Left ventricle myocardium inferior (tissue), 1 donor: ENCODE data around the gene TMEM209. TPM values are rescaled to one million over a fixed set of nuclear protein-coding genes. Genes with fewer than 3 reads are reported as not detected.
"Not testable (repeated sequence)": the region's sequence is repeated elsewhere in the genome, so short reads cannot be mapped to it uniquely, and the experiment has no call there.

Source experiments
- DNase-seq: peaks from one replicate; pipeline ENCODE4 v3.0.0-alpha.2; 2020
- H3K27ac ChIP-seq: fragments of 200-600 bp; replicated peaks from 2 replicates; pipeline ENCODE4 v1.8.0; 2021
- H3K27me3 ChIP-seq: fragments of 200-600 bp; 2 replicates; pipeline ENCODE4 v1.8.0; 2021; ENCODE audit warnings: low read depth
- H3K36me3 ChIP-seq: fragments of 200-600 bp; 2 replicates; pipeline ENCODE4 v1.8.0; 2021
- H3K4me1 ChIP-seq: fragments of 200-600 bp; 2 replicates; pipeline ENCODE4 v1.8.0; 2021
- H3K4me3 ChIP-seq: fragments of 200-600 bp; 2 replicates; pipeline ENCODE4 v1.8.0; 2021; ENCODE audit warnings: mild to moderate bottlenecking, moderate library complexity
- H3K9me3 ChIP-seq: fragments of 200-600 bp; replicated peaks from 2 replicates; pipeline ENCODE4 v1.8.0; 2021
- intact Hi-C: fragments of 100-400 bp; cut with micrococcal nuclease; formaldehyde crosslinking; loops from one replicate; pipeline ENCODE4 v1.11.0; 2022
- total RNA-seq: library from RNA; stranded (reverse); fragmentation: NEBNext Ultra II Directional; extraction: Animal tissue kit (Norgen Biotek cat#: 25700); gene quantifications from one replicate; pipeline ENCODE4 v1.2.1, GENCODE V29; 2021
- TF ChIP-seq, protein P1 (sequence below): fragments of 200-600 bp; IDR thresholded peaks from 2 replicates; pipeline ENCODE4 v1.8.0; 2021; ENCODE audit warnings: antibody characterized with exemption, mild to moderate bottlenecking, borderline replicate concordance
- donor health status: DM: no; HTN: yes; CAD: no; lungs with severe emphysema.

TMEM209 gene
- total RNA-seq, 1 donor from 2014 or later = 9.9 TPM

- no peaks in the 10 kb centered on the region for H3K4me1 ChIP-seq
- no peak for DNase-seq
- H3K9me3 ChIP-seq = no peaks in the 10 kb centered on the region
- no peak overlapping the region for H3K4me3 ChIP-seq
- no peaks in the 10 kb centered on the region for H3K27me3 ChIP-seq
- no peaks in the 10 kb centered on the region for H3K36me3 ChIP-seq
- H3K27ac ChIP-seq = no peak overlapping the region
- intact Hi-C loops = no loop called here
- TF ChIP-seq, protein P1, sequence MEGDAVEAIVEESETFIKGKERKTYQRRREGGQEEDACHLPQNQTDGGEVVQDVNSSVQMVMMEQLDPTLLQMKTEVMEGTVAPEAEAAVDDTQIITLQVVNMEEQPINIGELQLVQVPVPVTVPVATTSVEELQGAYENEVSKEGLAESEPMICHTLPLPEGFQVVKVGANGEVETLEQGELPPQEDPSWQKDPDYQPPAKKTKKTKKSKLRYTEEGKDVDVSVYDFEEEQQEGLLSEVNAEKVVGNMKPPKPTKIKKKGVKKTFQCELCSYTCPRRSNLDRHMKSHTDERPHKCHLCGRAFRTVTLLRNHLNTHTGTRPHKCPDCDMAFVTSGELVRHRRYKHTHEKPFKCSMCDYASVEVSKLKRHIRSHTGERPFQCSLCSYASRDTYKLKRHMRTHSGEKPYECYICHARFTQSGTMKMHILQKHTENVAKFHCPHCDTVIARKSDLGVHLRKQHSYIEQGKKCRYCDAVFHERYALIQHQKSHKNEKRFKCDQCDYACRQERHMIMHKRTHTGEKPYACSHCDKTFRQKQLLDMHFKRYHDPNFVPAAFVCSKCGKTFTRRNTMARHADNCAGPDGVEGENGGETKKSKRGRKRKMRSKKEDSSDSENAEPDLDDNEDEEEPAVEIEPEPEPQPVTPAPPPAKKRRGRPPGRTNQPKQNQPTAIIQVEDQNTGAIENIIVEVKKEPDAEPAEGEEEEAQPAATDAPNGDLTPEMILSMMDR = no peak
Observed at GRCh38 chr7:130147710-130148325, 57.4 kb downstream of the TMEM209 start.

- TF ChIP-seq, protein P1 = no peak
- Histone ChIP-seq H3K4me1 (peaks cover 3% of the 10 kb centered on the region), H3K36me3 (no peaks in the 10 kb centered on the region), H3K27me3 (no peaks in the 10 kb centered on the region), H3K4me3 (no peak overlapping the region), H3K27ac (no peak overlapping the region), H3K9me3 (no peaks in the 10 kb centered on the region)
- no peak for DNase-seq
- intact Hi-C loops = no loop called here
Observed at GRCh38 chr7:130146693-130147405, 58.4 kb downstream of the TMEM209 start.

DNA sequence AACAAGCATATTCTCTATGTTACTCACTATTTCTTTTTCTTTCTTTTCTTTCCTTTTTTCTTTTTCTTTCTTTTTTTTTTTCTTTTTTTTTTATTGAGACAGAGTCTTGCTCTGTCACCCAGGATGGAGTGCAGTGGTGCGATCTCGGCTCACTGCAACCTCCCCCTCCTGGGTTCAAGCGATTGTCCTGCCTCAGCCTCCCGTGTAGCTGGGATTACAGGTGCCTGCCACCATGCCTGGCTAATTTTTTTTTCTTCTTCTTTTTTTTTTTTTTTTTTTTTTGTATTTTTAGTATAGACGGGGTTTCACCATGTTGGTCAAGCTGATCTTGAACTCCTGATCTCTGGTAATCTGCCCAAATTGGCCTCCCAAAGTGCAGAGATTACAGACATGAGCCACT, 59.1 kb downstream of the TMEM209 start:
- H3K27ac ChIP-seq, H3K4me1 ChIP-seq, intact Hi-C loops, H3K9me3 ChIP-seq, H3K27me3 ChIP-seq, DNase-seq, H3K4me3 ChIP-seq, H3K36me3 ChIP-seq: not testable (repeated sequence)

DNA sequence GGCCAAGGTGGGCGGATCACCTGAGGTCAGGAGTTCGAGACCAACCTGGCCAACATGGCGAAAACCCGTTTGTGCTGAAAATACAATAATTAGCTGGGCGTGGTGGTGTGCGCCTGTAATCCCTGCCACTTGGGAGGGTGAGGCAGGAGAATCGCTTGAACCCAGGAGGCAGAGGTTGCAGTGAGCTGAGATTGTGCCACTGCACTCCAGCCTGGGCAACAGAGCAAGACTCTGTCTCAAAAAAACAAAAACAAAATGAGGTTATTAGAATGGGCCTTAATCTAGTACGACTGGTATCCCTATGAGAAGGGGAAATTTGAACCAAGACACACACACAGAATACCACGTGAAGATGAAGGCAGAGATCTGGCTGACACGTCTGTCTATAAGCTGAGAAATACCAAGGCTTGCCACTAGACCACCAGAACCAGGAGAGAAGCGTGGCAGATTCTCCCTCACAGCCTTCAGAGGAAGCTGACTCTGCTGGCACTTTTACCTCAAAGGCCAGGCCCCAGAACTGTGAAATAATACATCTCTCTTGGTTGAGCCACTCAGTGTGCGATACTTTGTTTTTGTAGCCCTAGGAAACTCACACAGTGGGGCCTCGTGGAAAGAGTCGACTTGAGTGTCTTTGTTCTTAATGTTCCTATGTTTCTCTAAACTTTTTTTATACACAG, 59.6 kb downstream of the TMEM209 start:
- intact Hi-C loops = no loop called here
- H3K36me3 ChIP-seq = no peaks in the 10 kb centered on the region
- H3K27ac ChIP-seq = no peak overlapping the region
- TF ChIP-seq, protein P1 = no peak
- no peak for DNase-seq
- no peak overlapping the region for H3K4me3 ChIP-seq
- H3K9me3 ChIP-seq = no peaks in the 10 kb centered on the region
- no peaks in the 10 kb centered on the region for H3K27me3 ChIP-seq
- peaks cover 15% of the 10 kb centered on the region for H3K4me1 ChIP-seq

DNA sequence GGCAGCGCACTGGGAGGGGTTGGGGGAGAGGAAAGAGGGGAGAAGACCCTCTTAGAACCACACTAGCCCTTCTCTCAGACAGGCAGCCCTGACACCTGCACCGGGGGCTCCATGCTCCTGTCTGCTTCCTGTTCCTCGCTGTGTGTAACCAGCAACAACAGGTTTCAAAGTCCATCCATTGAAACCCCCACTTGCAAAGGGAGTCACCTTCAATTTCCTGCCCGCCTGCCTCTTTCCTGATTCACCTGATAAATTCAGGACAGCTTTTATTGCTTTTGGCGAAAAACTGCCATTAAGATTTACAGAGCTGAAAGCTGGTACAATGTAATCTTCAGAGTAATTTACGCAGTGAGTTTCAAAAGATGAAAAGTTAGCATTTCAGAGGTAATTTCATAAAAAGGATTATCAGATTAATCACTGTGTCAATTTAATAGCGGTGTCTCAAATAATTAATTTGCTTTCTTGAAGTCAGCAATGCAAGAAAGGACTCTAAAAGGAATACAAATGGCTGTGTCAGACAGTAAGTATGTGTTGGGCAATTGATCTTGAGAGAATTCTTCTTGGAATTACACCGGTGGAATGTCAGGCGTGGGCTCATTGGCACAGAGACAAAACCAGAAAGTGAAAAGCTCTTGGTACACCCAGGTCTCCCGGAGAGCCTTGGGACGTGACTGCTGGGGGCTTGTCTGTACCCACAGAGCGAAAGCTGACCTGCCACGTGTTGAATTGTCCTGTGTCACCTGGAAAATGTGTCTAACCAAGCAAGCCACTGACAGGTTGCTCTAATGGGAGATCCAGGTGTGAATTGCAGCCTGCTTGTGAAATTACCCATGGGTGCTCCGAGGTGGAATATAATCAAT, 60.7 kb downstream of the TMEM209 start:
- Histone ChIP-seq H3K9me3 (no peaks in the 10 kb centered on the region), H3K27ac (no peak overlapping the region), H3K4me1 (peaks cover 15% of the 10 kb centered on the region), H3K36me3 (peaks cover 2% of the 10 kb centered on the region), H3K4me3 (no peak overlapping the region), H3K27me3 (no peaks in the 10 kb centered on the region)
- no peak for DNase-seq
- TF ChIP-seq, protein P1 = no peak
- intact Hi-C loops = no loop called here
